Stomach smooth muscle (tissue), 2 donors: ENCODE measurements around the gene LRRC7.

Experiments used
- H3K27ac ChIP-seq: one replicate; pipeline ENCODE4 v1.7.0; 2013; ENCODE audit warnings: mild to moderate bottlenecking, low read length, inconsistent platforms
- H3K27me3 ChIP-seq, 2 donors: one replicate each; pipeline ENCODE4 v1.7.0; 2013; ENCODE audit warnings: low read length in 2 of 2; ENCODE audit not compliant: insufficient read depth in 2 of 2, control insufficient read depth in 1 of 2
- H3K36me3 ChIP-seq, 2 donors: one replicate each; pipeline ENCODE4 v1.7.0; 2013; ENCODE audit warnings: low read length in 2 of 2; ENCODE audit not compliant: control insufficient read depth in 2 of 2, insufficient read depth in 2 of 2
- H3K4me1 ChIP-seq: one replicate; pipeline ENCODE4 v1.7.0; 2013; ENCODE audit warnings: low read length; ENCODE audit not compliant: control insufficient read depth, insufficient read depth
- H3K4me3 ChIP-seq, 2 donors: one replicate each; pipeline ENCODE4 v1.7.0; 2013; ENCODE audit warnings: low read length in 2 of 2
- H3K9ac ChIP-seq, 2 donors: one replicate each; pipeline ENCODE4 v1.7.0; 2013; ENCODE audit warnings: low read length in 2 of 2, mild to moderate bottlenecking in 1 of 2
- H3K9me3 ChIP-seq, 2 donors: one replicate each; pipeline ENCODE4 v1.7.0; 2013; ENCODE audit warnings: low read length in 2 of 2; ENCODE audit not compliant: control insufficient read depth in 2 of 2
- donor health status: healthy.
- donor health status: Pancreatic carcinoma.

LRRC7 gene

DNA sequence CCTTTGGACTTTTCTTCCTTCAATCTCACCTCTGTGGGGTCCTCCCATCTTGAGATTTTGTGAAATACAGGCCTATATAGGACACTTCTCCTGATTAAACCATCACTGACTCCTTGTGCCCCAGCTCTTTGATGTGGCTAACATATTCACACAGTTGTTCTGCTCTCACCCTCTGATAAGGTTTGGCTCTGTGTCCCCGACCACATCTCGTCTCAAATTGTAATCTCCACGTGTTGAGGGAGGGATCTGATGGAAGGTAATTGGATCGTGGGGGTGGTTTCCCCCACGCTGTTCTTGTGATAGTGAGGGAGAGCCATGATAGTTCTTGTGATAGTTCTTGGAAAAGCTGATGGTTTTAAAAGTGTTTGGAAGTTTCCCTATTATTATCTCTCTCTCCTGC lies 19.7 kb downstream of the LRRC7 start:
- no peak overlapping the region for H3K9ac ChIP-seq
- H3K27ac ChIP-seq: no peak overlapping the region
- no peak overlapping the region for H3K4me3 ChIP-seq
- H3K9me3 ChIP-seq: no peaks in the 10 kb centered on the region
- H3K36me3 ChIP-seq: no peaks in the 10 kb centered on the region
- no peaks in the 10 kb centered on the region for H3K27me3 ChIP-seq
- no peaks in the 10 kb centered on the region for H3K4me1 ChIP-seq

- no peak overlapping the region for H3K27ac ChIP-seq
- no peaks in the 10 kb centered on the region for H3K4me1 ChIP-seq
Measured at GRCh38 chr1:69589799-69590198, 22.1 kb downstream of the LRRC7 start.

GRCh38 chr1:69592341-69592740 lies 24.6 kb downstream of the LRRC7 start:
- no peaks in the 10 kb centered on the region for H3K27me3 ChIP-seq
- H3K4me1 ChIP-seq: no peaks in the 10 kb centered on the region
- no peaks in the 10 kb centered on the region for H3K9me3 ChIP-seq
- no peak overlapping the region for H3K9ac ChIP-seq
- H3K4me3 ChIP-seq: no peak overlapping the region
- no peaks in the 10 kb centered on the region for H3K36me3 ChIP-seq
- H3K27ac ChIP-seq: no peak overlapping the region

More at GRCh38 chr1:69589799-69590198, 22.1 kb downstream of the LRRC7 start:
- Histone ChIP-seq H3K9ac (no peak overlapping the region), H3K9me3 (no peaks in the 10 kb centered on the region), H3K36me3 (no peaks in the 10 kb centered on the region), H3K27me3 (no peaks in the 10 kb centered on the region), H3K4me3 (no peak overlapping the region)

DNA sequence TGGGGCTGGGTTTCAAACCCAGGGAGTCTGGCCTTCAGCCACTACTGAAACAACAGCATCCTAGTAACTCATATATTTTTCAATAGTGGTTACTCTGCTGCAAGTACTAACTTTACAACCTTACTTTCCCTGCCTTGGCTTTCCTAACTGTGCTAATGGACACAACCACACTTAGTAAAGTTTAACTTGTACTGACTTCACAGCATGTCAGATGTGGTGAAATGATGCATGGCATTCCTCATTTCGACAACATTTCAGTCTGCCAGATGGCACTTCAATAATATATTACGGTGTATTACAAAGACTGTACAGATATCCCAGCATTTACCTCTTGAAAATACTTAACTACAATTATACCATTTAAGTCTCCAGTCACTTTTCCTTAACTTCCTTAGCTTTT lies 27.8 kb downstream of the LRRC7 start:
- H3K4me1 ChIP-seq: no peaks in the 10 kb centered on the region

GRCh38 chr1:69611316-69611715 lies 43.6 kb downstream of the LRRC7 start:
- H3K9me3 ChIP-seq: no peaks in the 10 kb centered on the region
- H3K36me3 ChIP-seq: no peaks in the 10 kb centered on the region
- no peak overlapping the region for H3K9ac ChIP-seq
- no peaks in the 10 kb centered on the region for H3K4me1 ChIP-seq
- no peak overlapping the region for H3K4me3 ChIP-seq
- H3K27me3 ChIP-seq: no peaks in the 10 kb centered on the region
- H3K27ac ChIP-seq: no peak overlapping the region

More for the DNA sequence above, 27.8 kb downstream of the LRRC7 start:
- Histone ChIP-seq H3K27ac (no peak overlapping the region), H3K9ac (no peak overlapping the region), H3K27me3 (no peaks in the 10 kb centered on the region), H3K9me3 (no peaks in the 10 kb centered on the region), H3K4me3 (no peak overlapping the region), H3K36me3 (no peaks in the 10 kb centered on the region)

DNA sequence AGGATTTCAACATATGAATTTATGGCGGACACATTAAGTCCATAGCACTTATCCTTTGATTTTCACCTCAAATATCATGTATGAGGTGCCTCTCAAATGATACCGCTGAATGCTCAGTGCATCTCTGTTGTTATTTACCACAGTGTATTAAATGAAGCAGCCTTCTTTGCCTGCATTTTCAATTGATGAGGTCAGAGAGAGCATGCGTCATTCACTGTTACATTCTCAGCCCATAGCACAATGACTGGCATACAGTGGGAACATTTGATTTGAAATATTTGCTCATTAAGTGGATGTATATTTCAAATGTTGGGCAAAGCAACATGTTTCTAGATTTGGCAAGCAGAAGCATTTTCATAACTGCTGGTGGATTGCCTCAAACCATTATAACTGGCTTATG lies 45.7 kb downstream of the LRRC7 start:
- H3K4me3 ChIP-seq: no peak overlapping the region
- no peak overlapping the region for H3K27ac ChIP-seq
- H3K27me3 ChIP-seq: no peaks in the 10 kb centered on the region
- H3K36me3 ChIP-seq: no peaks in the 10 kb centered on the region
- no peak overlapping the region for H3K9ac ChIP-seq
- H3K4me1 ChIP-seq: no peaks in the 10 kb centered on the region
- no peaks in the 10 kb centered on the region for H3K9me3 ChIP-seq

GRCh38 chr1:69638673-69639072 lies 71.0 kb downstream of the LRRC7 start:
- H3K4me3 ChIP-seq: no peak overlapping the region
- H3K9ac ChIP-seq: no peak overlapping the region

DNA sequence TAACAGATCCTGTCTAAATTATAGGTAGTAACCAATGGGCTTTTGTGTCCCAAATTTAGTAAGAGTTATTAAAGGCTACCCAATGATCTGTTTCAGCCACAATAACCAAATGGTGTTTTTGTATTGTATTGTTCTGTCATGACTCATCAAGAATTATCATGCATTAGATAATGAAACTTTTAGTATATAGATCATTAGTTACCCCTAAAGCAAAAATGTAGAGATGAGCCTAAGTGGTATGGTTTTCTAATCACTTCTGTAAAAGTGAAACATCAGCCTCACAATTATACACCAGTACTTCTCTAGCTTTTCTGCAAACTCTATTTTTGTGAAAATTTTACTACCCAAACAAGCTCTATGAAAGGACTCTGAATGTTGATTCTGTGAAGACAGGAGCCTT lies 71.4 kb downstream of the LRRC7 start:
- Histone ChIP-seq H3K36me3 (no peaks in the 10 kb centered on the region), H3K4me1 (no peaks in the 10 kb centered on the region), H3K9ac (no peak overlapping the region), H3K27ac (no peak overlapping the region), H3K4me3 (no peak overlapping the region), H3K9me3 (no peaks in the 10 kb centered on the region), H3K27me3 (no peaks in the 10 kb centered on the region)

More at GRCh38 chr1:69638673-69639072, 71.0 kb downstream of the LRRC7 start:
- Histone ChIP-seq H3K27me3 (no peaks in the 10 kb centered on the region), H3K36me3 (no peaks in the 10 kb centered on the region), H3K4me1 (no peaks in the 10 kb centered on the region), H3K9me3 (no peaks in the 10 kb centered on the region), H3K27ac (no peak overlapping the region)

- no peak overlapping the region for H3K4me3 ChIP-seq
- no peaks in the 10 kb centered on the region for H3K9me3 ChIP-seq
- H3K4me1 ChIP-seq: no peaks in the 10 kb centered on the region
- no peaks in the 10 kb centered on the region for H3K27me3 ChIP-seq
- H3K36me3 ChIP-seq: no peaks in the 10 kb centered on the region
- no peak overlapping the region for H3K9ac ChIP-seq
- no peak overlapping the region for H3K27ac ChIP-seq
Measured at GRCh38 chr1:69643266-69643665, 75.5 kb downstream of the LRRC7 start.

- H3K9me3 ChIP-seq: no peaks in the 10 kb centered on the region
- H3K36me3 ChIP-seq: no peaks in the 10 kb centered on the region
- H3K27me3 ChIP-seq: no peaks in the 10 kb centered on the region
- H3K27ac ChIP-seq: no peak overlapping the region
- H3K4me3 ChIP-seq: no peak overlapping the region
- no peaks in the 10 kb centered on the region for H3K4me1 ChIP-seq
- H3K9ac ChIP-seq: no peak overlapping the region
Measured at GRCh38 chr1:69645477-69645876, 77.8 kb downstream of the LRRC7 start.

GRCh38 chr1:69648486-69648885 lies 80.8 kb downstream of the LRRC7 start:
- no peaks in the 10 kb centered on the region for H3K36me3 ChIP-seq
- no peaks in the 10 kb centered on the region for H3K27me3 ChIP-seq
- H3K4me3 ChIP-seq: no peak overlapping the region
- no peak overlapping the region for H3K27ac ChIP-seq
- no peaks in the 10 kb centered on the region for H3K9me3 ChIP-seq
- H3K4me1 ChIP-seq: no peaks in the 10 kb centered on the region
- H3K9ac ChIP-seq: no peak overlapping the region
